NB4 (cell line): ENCODE data around the gene MMP28.

Experiments
- POLR2A ChIP-seq: IDR thresholded peaks from 2 replicates; pipeline ENCODE4 v1.6.1; 2011; ENCODE audit warnings: mild to moderate bottlenecking; ENCODE audit not compliant: insufficient read length; ENCODE audit errors: extremely low read depth
- TF ChIP-seq, protein P1 (sequence below): IDR thresholded peaks from one replicate; pipeline ENCODE4 v1.5.1; 2012; ENCODE audit warnings: low read depth, low read length

DNA sequence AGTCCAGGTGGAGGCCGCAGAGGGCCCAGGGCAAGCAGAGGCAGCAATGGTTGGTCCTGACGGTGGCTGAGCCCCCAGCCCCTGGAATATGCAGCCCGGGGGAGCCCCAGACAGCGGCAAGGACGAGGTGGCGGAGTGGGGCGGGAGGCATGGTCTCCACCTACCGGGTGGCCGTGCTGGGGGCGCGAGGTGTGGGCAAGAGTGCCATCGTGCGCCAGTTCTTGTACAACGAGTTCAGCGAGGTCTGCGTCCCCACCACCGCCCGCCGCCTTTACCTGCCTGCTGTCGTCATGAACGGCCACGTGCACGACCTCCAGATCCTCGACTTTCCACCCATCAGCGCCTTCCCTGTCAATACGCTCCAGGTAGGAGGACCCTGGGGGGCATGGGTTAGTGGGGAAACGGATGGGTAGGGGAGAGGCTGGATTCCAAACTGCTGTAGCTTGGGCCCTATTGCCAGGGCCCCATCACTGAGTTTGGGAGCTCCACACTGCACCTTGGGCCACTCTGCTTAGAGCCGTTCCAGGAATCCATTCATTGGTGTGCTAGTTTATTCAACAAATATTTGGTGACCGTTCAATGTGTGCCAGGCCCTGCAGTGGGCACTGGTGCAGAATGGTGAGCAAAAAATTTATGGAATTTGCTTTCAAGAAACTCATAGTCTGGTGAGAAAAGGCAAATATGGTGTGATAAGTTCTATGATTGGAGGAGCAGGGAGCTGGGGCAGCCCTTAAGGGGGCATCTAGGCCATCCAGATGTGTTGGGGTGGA lies 60.2 kb downstream of the MMP28 start:
- TF ChIP-seq, protein P1, sequence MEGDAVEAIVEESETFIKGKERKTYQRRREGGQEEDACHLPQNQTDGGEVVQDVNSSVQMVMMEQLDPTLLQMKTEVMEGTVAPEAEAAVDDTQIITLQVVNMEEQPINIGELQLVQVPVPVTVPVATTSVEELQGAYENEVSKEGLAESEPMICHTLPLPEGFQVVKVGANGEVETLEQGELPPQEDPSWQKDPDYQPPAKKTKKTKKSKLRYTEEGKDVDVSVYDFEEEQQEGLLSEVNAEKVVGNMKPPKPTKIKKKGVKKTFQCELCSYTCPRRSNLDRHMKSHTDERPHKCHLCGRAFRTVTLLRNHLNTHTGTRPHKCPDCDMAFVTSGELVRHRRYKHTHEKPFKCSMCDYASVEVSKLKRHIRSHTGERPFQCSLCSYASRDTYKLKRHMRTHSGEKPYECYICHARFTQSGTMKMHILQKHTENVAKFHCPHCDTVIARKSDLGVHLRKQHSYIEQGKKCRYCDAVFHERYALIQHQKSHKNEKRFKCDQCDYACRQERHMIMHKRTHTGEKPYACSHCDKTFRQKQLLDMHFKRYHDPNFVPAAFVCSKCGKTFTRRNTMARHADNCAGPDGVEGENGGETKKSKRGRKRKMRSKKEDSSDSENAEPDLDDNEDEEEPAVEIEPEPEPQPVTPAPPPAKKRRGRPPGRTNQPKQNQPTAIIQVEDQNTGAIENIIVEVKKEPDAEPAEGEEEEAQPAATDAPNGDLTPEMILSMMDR = no peak
- TF ChIP-seq POLR2A = no peak
